GM10847 (cell line): ENCODE measurements around the gene SLC13A3.

Experiments used
- POLR2A ChIP-seq: IDR thresholded peaks from 2 replicates; pipeline ENCODE4 v1.6.1; 2011; ENCODE audit not compliant: insufficient read length; ENCODE audit errors: extremely low read depth

Gene SLC13A3

GRCh38 chr20:46546936-46547335 lies 104.3 kb downstream of the SLC13A3 start:
- no peak for TF ChIP-seq POLR2A

- TF ChIP-seq POLR2A: no peak
These were observed 105.0 kb downstream of the SLC13A3 start for GRCh38 chr20:46546298-46546697.

GRCh38 chr20:46545827-46546138 lies 105.5 kb downstream of the SLC13A3 start:
- TF ChIP-seq POLR2A: no peak

GRCh38 chr20:46545077-46545826 lies 106.0 kb downstream of the SLC13A3 start:
- no peak for TF ChIP-seq POLR2A

GRCh38 chr20:46544576-46544975 lies 106.7 kb downstream of the SLC13A3 start:
- TF ChIP-seq POLR2A: no peak

GRCh38 chr20:46543959-46544358 lies 107.3 kb downstream of the SLC13A3 start:
- TF ChIP-seq POLR2A: no peak

- no peak for TF ChIP-seq POLR2A
These were observed 108.2 kb downstream of the SLC13A3 start for GRCh38 chr20:46543033-46543432.

GRCh38 chr20:46541229-46541935 lies 109.9 kb downstream of the SLC13A3 start:
- no peak for TF ChIP-seq POLR2A

GRCh38 chr20:46539113-46539512 lies 112.1 kb downstream of the SLC13A3 start:
- TF ChIP-seq POLR2A: no peak

GRCh38 chr20:46530640-46531039 lies 120.6 kb downstream of the SLC13A3 start:
- no peak for TF ChIP-seq POLR2A

GRCh38 chr20:46523696-46524328 lies 127.4 kb downstream of the SLC13A3 start:
- TF ChIP-seq POLR2A: no peak

GRCh38 chr20:46523108-46523507 lies 128.2 kb downstream of the SLC13A3 start:
- no peak for TF ChIP-seq POLR2A

GRCh38 chr20:46520976-46521579 lies 130.2 kb downstream of the SLC13A3 start:
- TF ChIP-seq POLR2A: no peak

GRCh38 chr20:46520540-46520939 lies 130.7 kb downstream of the SLC13A3 start:
- TF ChIP-seq POLR2A: no peak

GRCh38 chr20:46519471-46520068 lies 131.7 kb downstream of the SLC13A3 start:
- no peak for TF ChIP-seq POLR2A

- no peak for TF ChIP-seq POLR2A
These were observed 138.1 kb downstream of the SLC13A3 start, which contains the start of gene ZNF334 for GRCh38 chr20:46512943-46513844. Gene ZNF334 (minus strand): TSS chr20:46513559. CDS start chr20:46512102, 1,457 bp downstream.
